NCI-H2107 treated with DMSO at 0.1 percent for 48 hours (cell line): ENCODE measurements around the gene MAPK8.

Source experiments
- DNase-seq: peaks from one replicate; lab custom pipeline; 2025; ENCODE audit not compliant: unreplicated experiment; lab: John Stamatoyannopoulos, UW

Gene MAPK8

DNA sequence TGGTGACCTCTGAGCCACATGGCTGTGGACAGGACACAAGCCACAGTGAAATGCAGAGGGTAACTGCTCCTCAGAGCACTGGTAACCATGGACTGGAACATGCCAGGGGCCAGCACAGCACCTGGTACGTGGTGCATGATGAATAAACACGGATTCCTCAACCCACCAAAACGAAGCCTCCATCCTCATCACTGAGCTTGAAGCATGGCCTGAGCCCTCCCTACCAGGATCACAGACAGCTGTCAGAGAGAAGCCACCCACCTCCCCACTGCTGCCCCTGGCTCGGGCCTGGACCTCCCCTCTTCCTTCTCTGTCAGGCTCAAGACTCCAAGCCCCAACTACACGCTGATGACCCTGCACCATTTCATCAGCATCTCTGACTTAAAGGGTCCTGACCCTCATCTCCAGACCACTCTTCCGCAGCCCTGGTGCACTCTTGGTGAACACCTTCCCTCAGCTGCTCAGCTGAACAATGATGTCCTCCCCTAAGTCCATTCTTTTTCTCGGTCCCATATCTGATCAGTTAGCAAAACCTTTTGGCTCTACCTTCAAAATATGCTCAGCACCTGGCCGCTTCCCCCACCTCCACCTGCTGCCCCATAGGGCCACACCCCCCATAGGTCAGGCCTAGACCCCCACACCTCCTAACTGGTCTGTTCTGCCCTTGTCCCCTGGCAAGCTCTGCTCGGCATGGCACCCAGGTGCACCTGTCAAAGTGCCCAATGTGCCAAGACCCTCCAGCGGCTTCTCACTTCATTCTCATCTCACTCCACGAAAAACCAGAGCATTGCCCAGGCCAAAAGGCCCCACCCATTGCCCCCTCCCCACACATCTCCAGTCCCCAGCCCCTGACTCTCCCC is 141.1 kb downstream of the MAPK8 start:
- no peak for DNase-seq

DNA sequence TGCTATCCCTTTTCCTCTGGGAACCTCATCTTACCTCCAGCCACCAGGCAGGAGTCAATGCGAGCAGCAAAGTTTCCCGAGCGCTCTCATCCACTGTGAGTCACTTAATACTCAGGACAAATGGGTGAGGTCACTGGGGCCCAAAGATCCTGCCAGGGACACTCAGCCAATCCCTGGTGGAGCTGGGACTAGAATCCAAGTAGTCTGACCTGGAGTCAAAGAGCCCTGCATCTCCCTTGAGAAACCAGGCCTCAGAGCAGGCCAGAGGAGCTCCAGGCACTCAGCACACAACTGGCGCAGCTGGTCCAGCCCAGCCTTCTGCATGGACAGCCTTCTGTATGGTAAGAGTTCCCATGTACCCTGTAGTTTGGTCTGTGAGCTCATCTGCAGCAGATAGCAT is 142.3 kb downstream of the MAPK8 start:
- DNase-seq, result no peak

- DNase-seq, result no peak
Observed at GRCh38 chr10:48449501-48450232, 143.2 kb downstream of the MAPK8 start.

GRCh38 chr10:48450233-48450740 is 143.8 kb downstream of the MAPK8 start:
- DNase-seq, result no peak

DNA sequence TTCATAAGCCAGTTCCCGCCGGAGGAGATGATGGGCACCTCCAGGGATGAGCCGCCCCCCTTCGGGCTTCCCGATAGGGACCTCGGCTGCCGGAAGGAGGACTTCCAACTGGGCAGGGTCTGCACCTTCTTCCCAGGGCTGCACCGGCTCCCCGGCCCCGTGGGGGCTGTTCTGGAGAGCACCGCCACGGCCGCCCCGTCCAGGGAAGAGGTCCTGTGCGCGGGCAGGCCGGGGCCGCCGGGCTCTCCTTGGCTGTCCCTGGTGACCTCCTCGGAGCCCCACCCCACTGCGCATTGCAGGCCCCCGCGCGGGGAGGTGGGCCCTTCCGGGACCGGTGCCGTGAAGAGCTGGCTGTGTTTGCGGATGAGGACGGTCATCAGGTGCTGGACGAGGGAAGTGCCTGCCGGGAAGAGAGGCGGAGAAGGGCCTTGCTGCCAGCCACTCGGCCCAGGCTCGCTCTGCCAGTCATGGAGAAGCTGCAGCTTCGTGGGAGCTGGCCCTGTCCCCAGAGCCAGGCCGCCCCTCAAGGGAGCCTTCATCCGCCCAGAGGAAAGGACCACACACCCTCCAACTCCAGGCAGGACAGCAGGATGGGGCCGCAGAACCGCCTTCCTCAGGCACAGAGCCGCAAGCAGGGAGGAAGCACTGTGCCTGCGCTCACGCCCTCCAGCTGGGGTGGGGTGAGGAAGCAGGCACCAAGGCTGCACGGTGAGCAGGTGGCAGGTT is 144.4 kb downstream of the MAPK8 start:
- DNase-seq, result no peak

DNA sequence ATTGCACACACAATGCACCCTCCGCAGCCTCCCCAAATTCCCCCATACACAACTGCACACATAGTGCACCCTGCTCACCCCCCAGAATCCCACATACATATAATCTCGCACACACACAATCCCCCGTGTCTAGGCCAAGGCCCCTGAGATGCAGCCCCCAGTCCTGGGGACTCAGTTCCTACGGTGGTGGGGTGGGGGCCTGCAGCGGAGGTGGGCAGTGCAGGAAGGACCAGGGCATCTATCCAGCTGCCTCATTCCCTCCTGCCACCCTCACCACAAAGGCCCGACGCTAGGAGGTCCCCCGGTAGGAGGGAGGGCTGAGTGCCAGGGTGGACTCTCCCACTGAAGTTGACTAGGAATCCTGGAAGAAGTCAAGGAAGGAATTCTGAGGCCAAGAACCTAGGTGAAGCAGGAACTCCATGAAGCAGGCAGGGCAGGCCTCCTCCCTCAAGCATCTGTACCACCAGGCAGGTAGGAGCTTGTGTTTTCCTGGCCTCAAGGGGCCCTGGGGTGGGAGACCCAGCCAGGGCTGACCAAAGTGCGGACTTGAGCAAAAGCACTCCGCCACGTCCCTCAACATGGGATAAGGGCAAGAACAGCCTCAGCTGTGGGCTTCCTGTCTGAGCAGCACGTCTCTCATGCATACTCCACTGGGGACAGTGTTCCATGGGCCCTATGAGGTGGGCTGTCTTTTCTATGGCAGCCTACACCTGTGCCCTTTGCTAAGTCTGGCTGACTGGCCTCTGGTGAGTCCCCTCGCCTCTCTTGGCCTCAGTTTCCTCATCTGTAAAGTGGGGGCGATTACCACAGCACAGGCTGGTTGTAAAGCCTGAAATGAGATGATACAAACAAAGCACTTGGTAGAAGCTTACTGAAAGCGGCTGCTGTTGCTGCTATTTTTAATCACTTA is 145.7 kb downstream of the MAPK8 start:
- DNase-seq, result no peak

DNA sequence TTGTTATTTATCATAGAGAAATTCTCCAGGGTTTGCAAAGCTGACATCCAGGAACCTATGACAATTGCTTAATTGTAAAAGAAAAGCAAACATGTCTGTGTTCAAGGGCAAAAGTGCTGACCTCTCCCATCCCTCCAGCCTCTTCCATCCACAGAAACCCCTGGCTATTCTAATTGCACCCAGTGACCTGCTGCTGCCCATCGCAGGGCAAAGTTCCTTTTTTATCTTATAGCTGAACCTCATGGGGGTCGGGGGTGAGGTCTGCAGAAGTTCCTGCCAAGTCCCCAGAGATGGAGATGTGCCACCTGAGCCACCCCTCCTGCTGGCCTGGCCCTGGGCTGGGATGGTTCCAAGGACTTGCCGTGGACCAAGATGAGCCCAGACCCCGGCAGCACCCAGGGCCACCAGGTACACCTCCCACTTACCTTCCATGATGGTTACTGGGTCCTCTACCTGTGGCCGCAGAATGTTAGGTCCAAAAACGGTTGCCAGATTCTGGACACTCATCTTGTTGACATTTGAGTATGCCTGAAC is 146.5 kb downstream of the MAPK8 start:
- DNase-seq, result no peak

- no peak for DNase-seq
Observed at GRCh38 chr10:48453451-48454301, 147.2 kb downstream of the MAPK8 start.

DNA sequence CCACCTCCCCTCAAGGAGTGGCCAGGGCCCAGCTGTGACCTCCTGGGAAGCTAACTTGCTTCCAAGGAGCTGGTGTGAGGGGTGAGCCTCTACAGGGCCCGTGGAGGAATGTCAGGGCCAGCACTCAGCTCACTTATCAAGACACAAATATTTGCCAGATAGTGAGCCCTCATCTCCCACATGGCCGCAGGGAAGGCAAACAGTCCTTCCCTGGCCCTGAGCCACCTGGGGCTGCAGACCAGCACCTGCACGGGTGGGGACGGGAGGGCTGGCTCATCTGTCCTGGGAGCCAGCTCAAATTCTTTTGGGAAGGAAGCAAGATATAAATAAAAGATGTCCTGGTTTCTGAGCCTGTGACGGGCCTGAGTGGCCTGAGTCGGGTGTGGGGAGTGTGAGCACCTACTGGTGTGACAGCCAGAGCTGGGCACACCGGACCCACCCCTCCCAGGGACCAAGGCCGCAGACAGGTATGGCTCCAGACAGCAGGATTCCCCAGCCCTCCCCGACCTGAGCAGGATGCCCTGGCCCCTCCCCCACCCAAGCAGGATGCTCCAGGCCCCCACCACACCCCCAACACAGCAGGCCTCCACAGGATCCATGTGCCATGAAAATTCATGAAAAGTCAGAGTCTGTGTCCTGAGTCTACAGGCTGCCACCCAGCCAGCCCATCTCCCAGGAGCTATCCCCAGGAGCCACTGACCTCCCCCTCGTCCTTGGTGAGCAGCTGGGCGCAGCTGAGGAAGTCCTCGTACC is 148.0 kb downstream of the MAPK8 start:
- no peak for DNase-seq

- no peak for DNase-seq
Observed at GRCh38 chr10:48455055-48455391, 148.5 kb downstream of the MAPK8 start.

- DNase-seq, result no peak
Observed at GRCh38 chr10:48455392-48456151, 149.1 kb downstream of the MAPK8 start.

DNA sequence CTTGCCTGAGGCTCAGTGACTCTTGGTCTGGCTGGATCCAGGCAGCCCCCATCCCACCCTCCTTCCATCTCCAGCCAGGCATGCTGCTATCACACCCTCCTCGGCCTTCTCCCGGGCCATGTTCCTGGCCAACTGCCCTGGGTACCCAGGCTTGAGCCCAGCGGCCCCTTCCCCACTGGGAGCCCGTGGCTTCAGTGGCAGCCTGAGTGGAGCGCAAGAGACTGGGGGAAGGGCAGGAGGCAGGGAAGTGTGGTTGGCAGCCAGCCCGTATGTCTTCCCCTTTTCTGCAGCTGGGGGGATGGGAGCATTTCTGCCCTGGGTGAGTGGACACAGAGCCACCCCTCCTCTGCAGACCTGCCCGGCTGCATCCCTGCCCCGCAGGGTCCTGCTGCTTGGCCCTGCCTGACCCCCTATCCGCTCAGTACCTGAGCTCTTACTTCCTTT is 149.9 kb downstream of the MAPK8 start:
- DNase-seq, result no peak

GRCh38 chr10:48456808-48457761 is 150.6 kb downstream of the MAPK8 start:
- DNase-seq, result no peak

GRCh38 chr10:48457949-48458661 is 151.6 kb downstream of the MAPK8 start:
- no peak for DNase-seq

DNA sequence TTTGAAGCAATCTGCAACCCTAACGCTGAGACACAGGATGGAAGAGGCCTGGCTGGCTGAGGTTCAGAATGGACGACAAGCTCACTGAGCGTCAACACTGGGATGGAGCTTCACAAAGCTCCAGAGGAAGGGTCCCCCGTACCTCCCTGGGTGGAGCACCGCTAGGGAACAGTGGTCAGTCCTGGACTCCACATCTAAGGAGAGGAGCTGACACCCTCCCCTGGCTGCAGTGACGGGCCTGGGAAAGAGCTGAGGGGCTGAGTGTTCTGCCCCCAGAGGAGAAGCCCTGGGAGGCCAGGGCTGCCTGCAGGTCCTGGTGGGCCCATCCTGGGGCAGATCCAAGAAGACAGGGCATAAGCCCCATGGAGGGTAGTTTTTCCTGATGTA is 152.2 kb downstream of the MAPK8 start:
- no peak for DNase-seq
